Gastrocnemius medialis (tissue), 4 donors: ENCODE results near the gene RSPH9.

ENCODE experiments used
- POLR2A ChIP-seq, 2 donors: fragments of 450-650 bp; IDR thresholded peaks; one replicate each; pipeline ENCODE4 v1.6.1; 2017; ENCODE audit warnings: antibody characterized with exemption in 2 of 2, mild to moderate bottlenecking in 2 of 2, moderate library complexity in 2 of 2
- TF ChIP-seq, protein P1 (sequence below), 5 experiments: fragments of 450-650 bp in 3 of 5; fragments of 200-600 bp in 2 of 5; sonication (generic) in 2 of 5; IDR thresholded peaks in 4 of 5; conservative IDR thresholded peaks in 1 of 5; 1 replicate in 4 of 5; 2 replicates in 1 of 5; pipeline ENCODE4 v1.5.1; 2016 to 2019; ENCODE audit warnings: antibody characterized with exemption in 5 of 5, mild to moderate bottlenecking in 3 of 5, moderate library complexity in 3 of 5

DNA sequence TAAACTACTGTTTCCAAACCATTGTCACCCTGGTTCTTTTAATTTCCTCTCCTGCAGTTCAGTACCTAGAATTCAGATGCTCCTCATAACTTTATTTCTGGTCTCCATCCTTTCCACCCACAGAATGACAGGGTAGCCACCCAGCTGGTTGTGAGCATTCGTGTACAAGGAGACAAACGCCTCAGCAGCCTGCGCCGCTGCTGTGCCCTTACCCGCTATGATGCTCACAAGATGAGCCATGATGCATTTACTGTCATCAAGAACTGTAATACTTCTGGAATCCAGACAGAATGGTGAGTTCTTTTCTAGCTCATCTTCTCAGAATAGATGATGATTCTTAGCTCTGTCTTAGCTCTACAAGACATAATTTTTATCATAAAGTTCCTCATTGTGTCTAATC is 34.4 kb upstream of the RSPH9 start:
- TF ChIP-seq, protein P1, sequence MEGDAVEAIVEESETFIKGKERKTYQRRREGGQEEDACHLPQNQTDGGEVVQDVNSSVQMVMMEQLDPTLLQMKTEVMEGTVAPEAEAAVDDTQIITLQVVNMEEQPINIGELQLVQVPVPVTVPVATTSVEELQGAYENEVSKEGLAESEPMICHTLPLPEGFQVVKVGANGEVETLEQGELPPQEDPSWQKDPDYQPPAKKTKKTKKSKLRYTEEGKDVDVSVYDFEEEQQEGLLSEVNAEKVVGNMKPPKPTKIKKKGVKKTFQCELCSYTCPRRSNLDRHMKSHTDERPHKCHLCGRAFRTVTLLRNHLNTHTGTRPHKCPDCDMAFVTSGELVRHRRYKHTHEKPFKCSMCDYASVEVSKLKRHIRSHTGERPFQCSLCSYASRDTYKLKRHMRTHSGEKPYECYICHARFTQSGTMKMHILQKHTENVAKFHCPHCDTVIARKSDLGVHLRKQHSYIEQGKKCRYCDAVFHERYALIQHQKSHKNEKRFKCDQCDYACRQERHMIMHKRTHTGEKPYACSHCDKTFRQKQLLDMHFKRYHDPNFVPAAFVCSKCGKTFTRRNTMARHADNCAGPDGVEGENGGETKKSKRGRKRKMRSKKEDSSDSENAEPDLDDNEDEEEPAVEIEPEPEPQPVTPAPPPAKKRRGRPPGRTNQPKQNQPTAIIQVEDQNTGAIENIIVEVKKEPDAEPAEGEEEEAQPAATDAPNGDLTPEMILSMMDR (IDR thresholded peaks at IDR 0.05 in 4 of 5, conservative IDR thresholded peaks at IDR 0.05 in 1 of 5), result no peak
- TF ChIP-seq POLR2A (IDR thresholded peaks at IDR 0.05), result no peak
